Endodermal cell (in vitro differentiated cells): Measurements from ENCODE around the gene LPIN2. TPM values are rescaled to one million over a fixed set of nuclear protein-coding genes. Genes with fewer than 3 reads are reported as not detected.

Experiments used
- DNase-seq: peaks from one replicate; pipeline ENCODE4 v3.0.0-alpha.2; 2017
- H3K27ac ChIP-seq: 2 replicates; pipeline ENCODE4 v1.5.1; 2013; ENCODE audit warnings: mild to moderate bottlenecking, low read depth, low read length, moderate library complexity
- H3K27me3 ChIP-seq: 2 replicates; pipeline ENCODE4 v1.6.1; 2013; ENCODE audit warnings: mild to moderate bottlenecking, low read length, moderate library complexity; ENCODE audit not compliant: insufficient read depth, control insufficient read depth, poor library complexity, severe bottlenecking
- H3K36me3 ChIP-seq: 2 replicates; pipeline ENCODE4 v1.7.0; 2013; ENCODE audit warnings: mild to moderate bottlenecking, low read length, moderate library complexity; ENCODE audit not compliant: control insufficient read depth, insufficient read depth
- H3K4me1 ChIP-seq: one replicate; pipeline ENCODE4 v1.7.0; 2013; ENCODE audit warnings: low read length; ENCODE audit not compliant: control insufficient read depth, insufficient read depth
- H3K4me3 ChIP-seq: 2 replicates; pipeline ENCODE4 v1.5.1; 2013; ENCODE audit warnings: mild to moderate bottlenecking, low read length, moderate library complexity
- H3K9ac ChIP-seq: 2 replicates; pipeline ENCODE4 v1.6.1; 2013; ENCODE audit warnings: mild to moderate bottlenecking, low read length, moderate library complexity; ENCODE audit not compliant: poor library complexity, severe bottlenecking; ENCODE audit errors: extremely low read depth
- H3K9me3 ChIP-seq: 2 replicates; pipeline ENCODE4 v1.6.1; 2013; ENCODE audit warnings: mild to moderate bottlenecking, low read length, moderate library complexity; ENCODE audit not compliant: control insufficient read depth
- H3K27ac Mint-ChIP-seq: 2 replicates; pipeline ENCODE4 v1.8.0; 2020; ENCODE audit warnings: mixed read lengths
- H3K27me3 Mint-ChIP-seq: 2 replicates; pipeline ENCODE4 v1.8.0; 2021; ENCODE audit warnings: mild to moderate bottlenecking, mixed read lengths; ENCODE audit not compliant: insufficient read depth
- H3K36me3 Mint-ChIP-seq: 2 replicates; pipeline ENCODE4 v1.8.0; 2020; ENCODE audit warnings: low read depth, mixed read lengths
- H3K4me1 Mint-ChIP-seq: 2 replicates; pipeline ENCODE4 v1.8.0; 2020; ENCODE audit warnings: mixed read lengths
- H3K4me3 Mint-ChIP-seq: 2 replicates; pipeline ENCODE4 v1.8.0; 2020; ENCODE audit warnings: mild to moderate bottlenecking, moderate library complexity, mixed read lengths
- H3K9me3 Mint-ChIP-seq: 2 replicates; pipeline ENCODE4 v1.8.0; 2020; ENCODE audit warnings: mild to moderate bottlenecking, mixed read lengths
- WGBS, 2 experiments: methylation state at CpG; one replicate each; pipeline versions ENCODE4 v1.1.5 to v1.1.7; 2013; ENCODE audit warnings: missing lambda C conversion rate in 2 of 2, mixed read lengths in 1 of 2; ENCODE audit not compliant: insufficient coverage in 1 of 2, insufficient read length in 1 of 2; 5-methylcytosine and 5-hydroxymethylcytosine counted together
- total RNA-seq, 2 donors: library from RNA; stranded (reverse); fragmentation: NEBNext Ultra II Directional in 1 of 2; extraction: Animal tissue kit (Norgen Biotek cat#: 25700) in 1 of 2; gene quantifications; 2 replicates in 1 of 2; 3 replicates in 1 of 2; pipeline ENCODE4 v1.2.1, GENCODE V29; 2021
- TF ChIP-seq, protein P1 (sequence below): fragments of 200-600 bp; sonication (generic); conservative IDR thresholded peaks from 2 replicates; pipeline ENCODE4 v1.5.0; 2021; ENCODE audit warnings: antibody characterized with exemption, mild to moderate bottlenecking

LPIN2 gene
- total RNA-seq, 2 donors from 2014 or later, result 22.9 to 31.8 TPM

DNA sequence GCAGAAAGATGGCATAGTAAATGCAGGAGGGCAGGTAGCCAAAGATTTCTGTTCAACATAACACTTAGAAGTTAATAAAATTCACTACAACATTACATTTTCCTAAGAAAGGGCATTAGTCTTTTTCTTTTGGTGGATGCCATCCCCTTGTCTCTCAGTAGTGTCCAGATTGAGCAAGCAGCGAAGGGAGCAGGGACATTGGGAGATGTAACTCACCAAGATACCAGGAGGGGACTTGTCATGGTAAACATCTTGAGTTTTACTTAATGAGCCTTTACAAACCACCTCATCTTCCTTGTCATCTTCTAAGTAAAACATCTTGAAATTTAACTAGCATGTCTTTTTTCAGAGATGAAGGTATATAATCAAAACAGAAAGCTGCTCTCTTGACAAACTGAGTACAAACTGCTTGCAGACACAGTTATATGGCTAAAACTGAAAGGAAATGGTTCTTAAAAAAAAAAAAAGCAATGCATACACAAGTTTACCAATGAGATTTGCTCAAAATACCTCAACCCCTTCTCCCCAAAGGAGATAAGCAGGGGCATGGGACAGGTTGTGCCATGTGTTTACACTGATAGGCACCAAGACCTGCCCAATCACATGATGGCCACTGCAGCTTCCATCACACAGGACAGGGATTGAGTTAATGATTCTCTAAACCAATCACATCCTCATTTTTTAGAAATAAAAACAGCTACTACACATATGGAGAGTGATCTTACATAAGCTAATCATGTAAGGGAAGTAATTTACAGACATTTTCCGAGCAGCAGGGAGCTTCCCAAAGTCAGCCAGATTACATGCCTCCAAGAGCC lies 30.3 kb downstream of the LPIN2 start:
- H3K4me1 ChIP-seq, result no peaks in the 10 kb centered on the region
- peak overlapping the region; percentile 67 for H3K27ac Mint-ChIP-seq
- no peaks in the 10 kb centered on the region for H3K9me3 Mint-ChIP-seq
- H3K4me3 ChIP-seq, result no peak overlapping the region
- H3K9ac ChIP-seq, result no peak overlapping the region
- TF ChIP-seq, protein P1, sequence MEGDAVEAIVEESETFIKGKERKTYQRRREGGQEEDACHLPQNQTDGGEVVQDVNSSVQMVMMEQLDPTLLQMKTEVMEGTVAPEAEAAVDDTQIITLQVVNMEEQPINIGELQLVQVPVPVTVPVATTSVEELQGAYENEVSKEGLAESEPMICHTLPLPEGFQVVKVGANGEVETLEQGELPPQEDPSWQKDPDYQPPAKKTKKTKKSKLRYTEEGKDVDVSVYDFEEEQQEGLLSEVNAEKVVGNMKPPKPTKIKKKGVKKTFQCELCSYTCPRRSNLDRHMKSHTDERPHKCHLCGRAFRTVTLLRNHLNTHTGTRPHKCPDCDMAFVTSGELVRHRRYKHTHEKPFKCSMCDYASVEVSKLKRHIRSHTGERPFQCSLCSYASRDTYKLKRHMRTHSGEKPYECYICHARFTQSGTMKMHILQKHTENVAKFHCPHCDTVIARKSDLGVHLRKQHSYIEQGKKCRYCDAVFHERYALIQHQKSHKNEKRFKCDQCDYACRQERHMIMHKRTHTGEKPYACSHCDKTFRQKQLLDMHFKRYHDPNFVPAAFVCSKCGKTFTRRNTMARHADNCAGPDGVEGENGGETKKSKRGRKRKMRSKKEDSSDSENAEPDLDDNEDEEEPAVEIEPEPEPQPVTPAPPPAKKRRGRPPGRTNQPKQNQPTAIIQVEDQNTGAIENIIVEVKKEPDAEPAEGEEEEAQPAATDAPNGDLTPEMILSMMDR, result peak; percentile 39
- peaks cover 11% of the 10 kb centered on the region for H3K9me3 ChIP-seq
- H3K36me3 Mint-ChIP-seq, result peaks cover 2% of the 10 kb centered on the region
- 85 to 100% methylated on average over 2 of the region's 2 CpGs for WGBS, 2 experiments
- H3K27ac ChIP-seq, result no peak overlapping the region
- H3K27me3 ChIP-seq, result no peaks in the 10 kb centered on the region
- no peak for DNase-seq
- peaks cover 36% of the 10 kb centered on the region for H3K4me1 Mint-ChIP-seq
- H3K4me3 Mint-ChIP-seq, result no peak overlapping the region
- no peaks in the 10 kb centered on the region for H3K36me3 ChIP-seq
- H3K27me3 Mint-ChIP-seq, result no peaks in the 10 kb centered on the region

DNA sequence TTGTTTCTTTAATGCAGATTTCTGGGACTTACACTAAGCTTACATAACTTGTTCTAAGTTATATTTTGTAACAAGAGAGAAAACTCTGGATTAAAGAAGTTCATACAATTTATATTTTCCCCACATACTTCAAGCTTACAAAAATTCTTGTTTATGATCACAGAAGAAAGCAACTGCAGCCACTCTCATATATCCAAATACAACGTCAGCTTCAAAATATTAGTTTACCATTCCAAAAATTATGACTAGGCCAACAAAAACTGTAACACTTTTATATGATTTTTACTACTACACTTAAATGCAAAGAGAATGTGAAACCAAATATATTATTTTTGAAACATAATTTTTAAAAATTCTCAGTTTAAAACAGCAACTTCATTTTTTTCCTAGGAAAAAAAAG lies 30.9 kb downstream of the LPIN2 start:
- TF ChIP-seq, protein P1, result no peak
- no peaks in the 10 kb centered on the region for H3K27me3 Mint-ChIP-seq
- H3K36me3 Mint-ChIP-seq, result peaks cover 2% of the 10 kb centered on the region
- peaks cover 36% of the 10 kb centered on the region for H3K4me1 Mint-ChIP-seq
- H3K4me3 ChIP-seq, result no peak overlapping the region
- H3K9me3 Mint-ChIP-seq, result no peaks in the 10 kb centered on the region
- H3K36me3 ChIP-seq, result no peaks in the 10 kb centered on the region
- H3K4me1 ChIP-seq, result peaks cover 3% of the 10 kb centered on the region
- H3K9ac ChIP-seq, result no peak overlapping the region
- no peak for DNase-seq
- 93 to 100% methylated on average over 1 of the region's 1 CpG for WGBS, 2 experiments
- no peaks in the 10 kb centered on the region for H3K27me3 ChIP-seq
- no peak overlapping the region for H3K27ac Mint-ChIP-seq
- H3K9me3 ChIP-seq, result peaks cover 11% of the 10 kb centered on the region
- H3K4me3 Mint-ChIP-seq, result no peak overlapping the region
- H3K27ac ChIP-seq, result no peak overlapping the region

DNA sequence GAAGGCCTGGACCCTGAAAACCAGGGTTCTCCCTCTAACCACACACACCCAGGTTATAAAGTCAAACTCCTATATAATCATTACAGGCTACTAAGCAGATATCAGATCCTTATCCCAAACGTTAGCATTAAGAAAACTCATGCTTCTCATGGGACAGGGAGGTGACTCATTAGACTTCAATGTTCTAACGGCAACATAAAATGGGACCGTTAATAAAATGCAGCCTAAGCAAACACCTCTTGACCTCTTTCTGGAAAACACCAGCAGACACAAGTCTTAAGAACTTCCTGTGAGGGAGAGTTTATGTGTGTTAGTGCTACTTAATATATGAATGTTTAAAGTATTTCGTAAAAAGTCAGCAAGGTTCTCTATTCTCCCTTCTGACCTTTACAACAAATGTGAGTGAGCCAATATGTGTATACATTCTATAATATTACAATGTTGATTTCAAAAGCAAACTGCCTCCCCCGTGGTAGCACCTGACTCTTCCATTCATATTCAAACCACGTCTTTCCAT lies 31.7 kb downstream of the LPIN2 start:
- H3K27me3 ChIP-seq, result no peaks in the 10 kb centered on the region
- no peak for DNase-seq
- H3K36me3 ChIP-seq, result no peaks in the 10 kb centered on the region
- no peak overlapping the region for H3K4me3 Mint-ChIP-seq
- H3K36me3 Mint-ChIP-seq, result peaks cover 2% of the 10 kb centered on the region
- WGBS, 2 experiments, result 42 to 53% methylated on average over 2 to 5 of the region's 6 CpGs
- TF ChIP-seq, protein P1, result no peak
- no peak overlapping the region for H3K4me3 ChIP-seq
- peaks cover 11% of the 10 kb centered on the region for H3K9me3 ChIP-seq
- H3K9ac ChIP-seq, result no peak overlapping the region
- H3K9me3 Mint-ChIP-seq, result no peaks in the 10 kb centered on the region
- H3K4me1 ChIP-seq, result peaks cover 3% of the 10 kb centered on the region
- no peak overlapping the region for H3K27ac ChIP-seq
- peak overlapping the region; percentile 3 for H3K27ac Mint-ChIP-seq
- H3K27me3 Mint-ChIP-seq, result no peaks in the 10 kb centered on the region
- peaks cover 38% of the 10 kb centered on the region for H3K4me1 Mint-ChIP-seq
